K562 (cell line): Measurements from ENCODE around the gene ECM1. TPM values are rescaled to one million over a fixed set of nuclear protein-coding genes. Genes with fewer than 3 reads are reported as not detected.
A peak's percentile ranks its signal among the peaks of the same experiment; 100 is the strongest.

ENCODE experiments used
- CBX3 ChIP-seq, 2 experiments: IDR thresholded peaks; 1 replicate in 1 of 2; 2 replicates in 1 of 2; pipeline ENCODE4 v1.6.1; 2012; ENCODE audit warnings: inconsistent platforms in 2 of 2, low read length in 2 of 2, borderline replicate concordance in 1 of 2, control low read depth in 1 of 2
- EWSR1 ChIP-seq: fragments of 450-650 bp; IDR thresholded peaks from 2 replicates; pipeline ENCODE4 v1.6.1; 2018; ENCODE audit warnings: borderline replicate concordance, mild to moderate bottlenecking, low read depth, moderate library complexity; ENCODE audit not compliant: partially characterized antibody
- HDGF ChIP-seq: fragments of 450-650 bp; IDR thresholded peaks from 2 replicates; pipeline ENCODE4 v1.6.1; 2016
- IRF2 ChIP-seq: sonication (generic); formaldehyde crosslinking; IDR thresholded peaks from 2 replicates; pipeline ENCODE4 v1.8.1; 2022; ENCODE audit warnings: mild to moderate bottlenecking, missing genetic modification reagents
- IRF9 ChIP-seq: fragments of 450-650 bp; IDR thresholded peaks from 2 replicates; pipeline ENCODE4 v1.6.1; 2016; ENCODE audit warnings: missing biosample characterization, missing genetic modification characterization
- POLR2G ChIP-seq: fragments of 200-400 bp; formaldehyde crosslinking; IDR thresholded peaks from 2 replicates; pipeline ENCODE4 v1.6.1; 2017; ENCODE audit warnings: low read depth, mild to moderate bottlenecking, antibody characterized with exemption, low read length, moderate library complexity
- THRAP3 ChIP-seq: fragments of 450-650 bp; IDR thresholded peaks from 2 replicates; pipeline ENCODE4 v1.6.1; 2016; ENCODE audit warnings: mild to moderate bottlenecking, inconsistent platforms, borderline replicate concordance
- ZNF239 ChIP-seq: fragments of 250-450 bp; sonication (Bioruptor Pico); IDR thresholded peaks from 2 replicates; pipeline ENCODE4 v1.4.0; 2020; ENCODE audit warnings: mild to moderate bottlenecking
- ZNF644 ChIP-seq: fragments of 200-800 bp; sonication (Bioruptor generic); IDR thresholded peaks from 2 replicates; pipeline ENCODE4 v1.6.1; 2016; ENCODE audit warnings: low read depth, missing genetic modification characterization, missing compliant biosample characterization
- polyA plus RNA-seq, 8 experiments: library from polyadenylated mRNA; depleted of rRNA in 4 of 8; stranded (reverse) in 5 of 8; unstranded in 3 of 8; fragments of >200 nt; fragmentation: Nextera tagmentation in 2 of 8; fragmentation: Illumina TruSeq in 1 of 8; extraction: Ambion mirVana in 2 of 8; extraction: Trizol in 1 of 8; gene quantifications; 2 replicates each; pipeline versions ENCODE4 v1.2.1 to v1.2.3, GENCODE V29; 2011 to 2014; ENCODE audit warnings: inconsistent platforms in 1 of 8, missing spikeins in 1 of 8
- total RNA-seq, 7 experiments: library from RNA; depleted of rRNA in 6 of 7; stranded (reverse); fragments of >200 nt in 6 of 7; fragmentation: Illumina TruSeq in 2 of 7; extraction: Trizol in 2 of 7; gene quantifications; 2 replicates each; pipeline versions ENCODE4 v1.2.1 to v1.2.3, GENCODE V29; 2011 to 2021; ENCODE audit warnings: low replicate concordance in 1 of 7
- TF ChIP-seq, protein P1 (sequence below), 3 experiments: fragments of 200-800 bp in 1 of 3; sonication (Bioruptor generic) in 1 of 3; sonication (generic) in 1 of 3; formaldehyde crosslinking in 1 of 3; IDR thresholded peaks; 2 replicates each; pipeline versions ENCODE4 v1.6.1 to v1.8.0; 2016 to 2022; ENCODE audit warnings: mild to moderate bottlenecking in 2 of 3, missing compliant biosample characterization in 2 of 3, missing genetic modification characterization in 2 of 3, missing genetic modification reagents in 1 of 3

ECM1 gene
- total and polyA plus RNA-seq, 9 of the 15 experiments (the other 6 are each of a cell fraction or from before 2014, with no cell fraction given), result 6.6 to 52.2 (median 12.8) TPM

- TF ChIP-seq IRF2 (CRISPR knock-in tag) (no peak), HDGF (no peak), POLR2G (peak; percentile 81), ZNF239 (CRISPR knock-in tag) (no peak), THRAP3 (no peak), IRF9 (tag) (no peak), EWSR1 (no peak), ZNF644 (no peak), CBX3 (IDR thresholded peaks at IDR 0.05; ENCODE audit: borderline replicate concordance in 1 of 2, low read length in 2 of 2) (no peak; a peak in 1 of 3 replicates)
- TF ChIP-seq, protein P1, sequence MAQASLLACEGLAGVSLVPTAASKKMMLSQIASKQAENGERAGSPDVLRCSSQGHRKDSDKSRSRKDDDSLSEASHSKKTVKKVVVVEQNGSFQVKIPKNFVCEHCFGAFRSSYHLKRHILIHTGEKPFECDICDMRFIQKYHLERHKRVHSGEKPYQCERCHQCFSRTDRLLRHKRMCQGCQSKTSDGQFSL (CRISPR knock-in tag; IDR thresholded peaks at IDR 0.05), result no peak
- TF ChIP-seq, protein P1 (tag; IDR thresholded peaks at IDR 0.05), result no peak
Observed at GRCh38 chr1:150515328-150516049, 7.6 kb downstream of the ECM1 start, which contains the start of gene FALEC (continued).
